AG20443 (cell line): Measurements from ENCODE around the gene PAX6.

Source experiments
- DNase-seq: peaks from one replicate; pipeline ENCODE4 v3.0.0; 2012; ENCODE audit warnings: low spot score, mixed read lengths

Gene PAX6

DNA sequence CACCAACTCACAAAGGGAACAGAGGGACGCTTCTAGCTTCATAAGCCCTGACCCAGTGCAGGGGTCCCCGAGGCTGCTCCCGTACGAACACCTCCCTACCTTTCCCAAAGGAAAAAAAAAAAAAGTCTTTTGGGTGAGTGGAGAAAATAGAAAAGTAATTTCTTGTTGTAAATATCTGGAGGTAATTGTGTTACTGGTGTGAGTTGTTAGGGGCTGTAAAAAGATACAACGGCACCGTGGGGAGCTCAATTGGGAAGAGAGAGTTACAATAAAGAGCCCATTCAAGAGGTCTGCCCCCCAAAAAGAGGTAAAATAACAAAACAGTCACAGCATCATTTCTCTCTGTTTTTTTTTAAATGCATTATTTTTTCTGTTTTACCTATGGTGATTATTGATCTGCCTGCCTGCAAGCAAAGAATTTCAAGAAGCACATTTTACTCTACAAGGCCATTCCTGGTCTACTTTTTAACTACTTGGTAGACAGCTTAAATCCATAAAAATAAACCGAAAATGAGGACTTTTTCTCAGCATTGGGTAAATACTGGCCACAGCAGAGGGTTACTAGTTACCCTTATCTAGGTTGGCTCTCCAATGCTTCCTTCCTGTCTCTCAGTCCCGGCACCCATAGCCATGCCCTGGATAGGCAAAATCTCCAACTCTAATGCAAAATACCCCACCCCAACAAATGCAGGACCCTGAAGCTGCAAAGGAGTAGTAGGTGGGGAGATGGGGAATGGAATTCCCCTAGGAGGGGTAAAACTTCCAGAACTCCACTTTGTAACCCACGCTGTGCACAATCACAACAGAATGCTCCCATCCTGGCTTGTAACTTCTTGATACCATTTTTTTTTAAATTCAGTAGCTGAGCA is 3.1 kb downstream of the PAX6 start:
- DNase-seq: no peak

DNA sequence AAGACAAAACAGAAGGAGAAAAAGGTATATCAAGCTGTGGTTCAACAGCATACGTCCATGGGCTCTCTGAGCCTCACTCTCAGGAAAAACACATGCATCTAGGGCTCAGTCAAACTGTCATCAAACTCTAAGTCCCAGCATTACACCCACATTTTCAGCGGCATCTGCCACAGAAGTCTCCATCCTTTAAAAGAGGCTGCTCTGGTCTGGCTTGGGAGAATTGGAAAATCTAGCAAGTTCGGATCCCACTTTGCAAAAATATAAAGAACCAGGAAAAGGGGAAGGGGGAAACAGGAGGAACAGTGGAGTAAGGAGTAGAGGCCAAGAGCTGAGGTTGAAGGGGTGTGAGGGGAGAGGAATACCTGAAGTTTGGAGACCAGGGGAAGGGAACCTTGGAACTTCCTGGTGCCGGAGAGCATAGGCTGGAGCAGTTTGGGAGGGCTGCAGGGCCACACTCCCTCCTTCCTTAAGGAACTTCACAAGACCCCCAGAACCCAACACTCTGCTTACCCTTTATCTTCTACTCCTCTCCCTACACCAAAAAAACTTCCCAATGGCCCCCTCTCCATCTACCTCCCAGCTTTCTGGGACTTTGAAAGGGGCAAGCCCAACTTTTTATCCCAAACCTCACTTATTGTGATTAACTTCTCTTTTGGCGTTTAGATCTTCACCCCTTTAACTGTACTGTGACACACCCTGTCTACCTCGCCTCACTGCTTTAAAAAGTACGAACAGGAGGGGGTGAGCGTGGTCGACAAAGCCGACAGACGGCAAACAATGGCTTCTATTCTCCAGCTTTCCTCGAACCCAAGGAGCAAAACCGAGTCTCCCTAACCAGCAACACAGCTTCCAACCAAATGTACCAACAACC is 4.0 kb downstream of the PAX6 start:
- DNase-seq: no peak

DNA sequence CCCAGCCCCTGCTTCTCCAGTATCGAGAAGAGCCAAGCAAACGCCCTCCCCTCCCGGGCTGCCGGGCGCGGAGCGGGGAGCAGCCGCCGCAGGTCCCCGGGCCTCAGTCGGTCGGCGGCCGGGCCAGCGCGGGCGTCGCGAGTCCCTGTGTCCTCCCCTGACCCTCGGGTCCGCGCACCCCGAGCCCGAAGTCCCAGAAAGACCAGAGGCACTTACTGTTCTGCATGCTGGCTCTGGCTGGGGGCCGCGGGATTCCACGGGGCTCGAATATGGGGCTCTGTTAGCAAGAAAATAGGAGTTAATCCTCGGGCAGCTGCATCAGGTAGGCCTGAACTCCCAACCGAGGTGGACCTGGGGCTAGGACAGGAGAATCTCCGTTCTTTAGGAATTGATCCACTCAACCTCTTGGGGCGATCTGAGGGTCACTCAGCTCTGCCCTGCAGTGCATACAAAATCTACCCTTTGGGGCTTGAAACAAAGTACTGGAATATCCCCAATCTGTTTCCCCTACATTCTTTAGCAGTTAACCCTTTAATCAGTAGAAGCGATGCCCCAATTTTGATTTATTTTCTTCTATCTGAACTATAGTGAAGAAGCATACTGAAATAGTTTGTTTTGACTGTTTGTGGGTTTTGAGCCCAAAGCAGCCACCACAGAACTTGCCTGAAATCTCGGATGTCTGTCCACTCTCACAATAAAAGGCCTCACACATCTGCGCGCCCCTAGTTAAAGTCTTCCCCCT is 4.8 kb downstream of the PAX6 start:
- DNase-seq: no peak

DNA sequence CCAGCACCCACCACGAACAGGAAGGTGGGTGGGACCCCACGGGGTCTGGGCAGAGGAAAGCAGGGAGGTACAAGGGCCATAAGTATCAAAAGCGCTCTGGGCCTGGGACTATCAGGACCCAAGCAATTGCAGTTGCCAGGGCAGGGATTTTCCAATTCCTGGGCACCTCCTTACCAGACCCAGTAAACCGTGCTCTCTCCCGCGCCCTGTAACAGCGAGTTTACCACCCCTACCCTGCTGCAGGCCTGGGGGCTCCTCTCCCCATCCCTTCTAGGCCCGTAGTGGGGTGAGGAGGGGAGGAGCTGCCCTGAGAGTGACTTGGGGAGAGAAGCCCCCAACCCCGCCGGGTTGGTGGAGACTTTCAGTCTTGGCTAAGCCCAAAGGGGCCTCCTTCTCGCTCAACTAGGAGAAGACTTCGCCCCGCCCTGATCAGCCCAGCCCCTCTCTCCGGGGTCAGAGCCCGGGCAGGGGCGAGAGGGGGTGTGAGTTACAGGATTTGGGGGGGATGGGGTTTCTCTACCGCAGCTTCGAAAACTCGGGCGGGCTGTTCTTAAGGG is 5.4 kb downstream of the PAX6 start:
- no peak for DNase-seq

DNA sequence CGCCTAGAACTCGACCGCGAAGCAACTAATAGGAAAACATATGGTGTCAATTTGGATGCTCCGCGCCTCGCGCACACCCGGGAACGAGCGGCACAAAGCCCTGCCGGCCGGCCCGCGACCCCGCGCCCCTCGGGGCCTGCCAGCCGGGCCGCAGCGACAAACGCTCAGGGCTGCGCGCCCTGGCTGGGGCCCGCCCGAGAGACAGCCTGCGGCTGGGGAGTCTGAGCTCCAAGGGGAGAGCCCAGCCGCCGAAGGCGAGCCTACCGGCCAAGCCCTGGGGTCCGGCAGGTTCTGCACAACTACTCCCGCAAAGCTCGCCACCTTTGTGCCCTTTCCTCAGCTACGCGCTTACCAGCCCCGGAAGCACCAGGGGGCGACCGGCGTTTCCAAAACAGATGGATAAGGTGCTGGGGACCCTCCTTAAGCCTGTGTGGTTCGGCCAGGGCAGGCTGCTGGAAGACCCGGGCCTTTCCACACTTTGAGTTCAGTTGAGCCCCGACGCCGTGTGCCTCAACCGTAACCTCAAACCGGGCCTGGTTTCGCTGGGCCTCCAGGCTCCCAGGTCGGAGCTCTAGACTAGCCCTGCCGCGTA is 6.0 kb downstream of the PAX6 start:
- peak; percentile 37 for DNase-seq

DNA sequence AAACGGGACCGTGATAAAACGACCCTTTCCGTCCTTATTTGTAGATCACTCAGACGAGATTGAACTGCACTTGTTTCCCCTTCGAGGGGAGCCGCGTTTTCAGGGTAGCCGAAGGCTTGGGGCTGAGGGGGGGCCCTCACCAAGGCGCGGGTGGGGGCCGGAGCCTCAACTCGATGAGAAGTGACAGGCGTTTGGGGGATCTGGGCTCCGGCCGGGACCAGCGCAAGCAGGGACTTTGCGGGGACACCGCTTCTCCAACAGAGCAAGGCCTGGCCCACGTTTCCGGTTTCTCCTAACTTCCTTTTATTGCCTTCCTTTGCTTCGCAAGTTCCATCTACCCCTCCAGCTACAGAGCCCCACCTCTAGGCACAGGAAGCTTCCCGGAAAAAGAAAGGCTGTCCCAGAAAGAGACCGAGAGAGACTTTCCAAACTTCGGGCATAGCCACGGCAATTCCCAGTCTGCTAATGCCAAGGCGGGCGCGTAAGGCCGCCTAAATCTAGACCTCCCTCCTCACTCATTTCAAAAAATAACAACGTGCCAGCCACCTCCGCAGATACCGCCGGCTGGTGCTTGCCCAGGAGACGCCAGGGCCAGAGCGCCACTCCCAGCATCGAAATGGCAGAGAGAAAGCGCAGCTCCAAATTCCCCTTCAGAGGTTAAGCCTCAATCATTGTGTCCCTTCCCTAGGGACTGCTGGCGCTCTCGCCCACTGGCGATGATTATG is 6.6 kb downstream of the PAX6 start:
- no peak for DNase-seq

DNA sequence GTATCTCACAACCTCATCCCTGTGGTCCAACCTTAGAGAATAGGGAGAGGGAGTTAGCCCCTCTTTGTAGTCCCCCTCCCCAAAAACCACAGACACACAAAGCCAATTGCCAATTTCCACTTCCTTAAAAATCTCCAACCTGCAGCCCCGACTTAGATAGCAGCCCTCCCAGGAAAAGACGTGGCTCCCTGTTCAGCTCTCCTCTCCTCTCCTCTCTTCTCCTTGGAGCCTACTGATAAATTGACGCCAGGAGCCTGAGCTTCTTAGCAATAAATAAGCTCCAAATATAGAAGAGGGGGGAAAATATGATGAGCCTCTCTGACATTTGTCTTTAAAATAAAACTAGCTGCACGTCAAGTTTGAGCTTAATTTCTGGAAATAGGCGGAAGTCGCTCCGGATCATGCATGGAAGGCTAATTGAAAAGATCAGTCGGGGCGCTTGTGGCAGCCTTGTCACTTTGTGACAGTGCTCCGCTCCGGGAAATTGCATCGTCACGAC is 7.3 kb downstream of the PAX6 start:
- no peak for DNase-seq

DNA sequence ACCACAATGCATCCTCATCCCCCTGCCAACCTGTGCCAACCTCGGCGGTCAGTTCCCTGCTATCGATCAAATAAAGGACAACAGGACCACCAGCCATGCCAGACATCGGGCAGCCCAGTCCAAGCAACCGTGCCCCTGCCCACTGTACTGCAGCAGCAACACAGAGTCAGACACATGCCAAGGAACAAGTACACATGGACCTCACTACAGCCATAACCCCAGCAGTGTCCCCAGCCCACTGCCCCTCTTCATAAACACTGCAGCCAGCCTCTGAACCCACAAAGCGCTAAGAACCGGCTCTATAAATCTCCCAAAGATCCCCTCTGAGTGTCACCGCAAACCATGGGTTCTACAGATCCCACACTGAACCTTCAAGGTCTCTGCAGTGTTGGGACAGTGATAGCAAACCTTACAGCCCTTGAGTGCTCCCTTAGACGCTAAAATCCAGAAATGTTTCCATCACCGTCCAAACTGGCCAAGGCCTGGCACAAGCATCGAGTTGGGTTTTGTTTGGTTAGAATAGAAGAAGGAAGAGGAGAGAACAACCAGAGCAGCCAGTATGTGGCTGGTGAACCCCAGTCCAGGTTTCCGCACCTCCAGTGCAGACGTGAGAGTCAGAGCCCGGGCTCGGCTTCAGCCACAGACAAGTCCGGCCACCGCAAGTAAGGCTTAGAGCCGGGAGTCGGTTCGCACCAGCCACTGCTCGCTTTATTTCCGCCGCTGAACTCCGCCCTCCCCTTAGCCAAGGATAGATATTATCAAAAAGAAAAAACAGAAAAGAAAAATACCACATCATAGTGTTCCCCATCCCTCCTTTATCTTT is 7.9 kb downstream of the PAX6 start:
- no peak for DNase-seq

DNA sequence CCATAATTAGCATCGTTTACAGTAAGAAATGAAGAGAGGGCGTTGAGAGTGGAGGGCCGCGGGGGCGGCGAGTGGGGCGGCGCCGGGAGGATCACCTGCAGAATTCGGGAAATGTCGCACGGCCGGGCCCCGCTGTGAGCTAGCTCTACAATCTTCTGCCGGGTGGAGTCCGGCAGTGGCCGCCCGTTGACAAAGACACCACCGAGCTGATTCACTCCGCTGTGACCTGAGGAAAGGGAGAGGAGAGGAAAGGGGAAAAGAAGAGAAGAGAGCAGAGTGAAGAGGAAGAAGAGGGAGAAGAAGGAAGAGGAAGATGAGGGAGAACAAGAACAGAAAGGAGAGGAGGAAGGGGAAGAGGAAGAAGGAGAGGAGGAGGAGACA is 8.5 kb downstream of the PAX6 start:
- no peak for DNase-seq

DNA sequence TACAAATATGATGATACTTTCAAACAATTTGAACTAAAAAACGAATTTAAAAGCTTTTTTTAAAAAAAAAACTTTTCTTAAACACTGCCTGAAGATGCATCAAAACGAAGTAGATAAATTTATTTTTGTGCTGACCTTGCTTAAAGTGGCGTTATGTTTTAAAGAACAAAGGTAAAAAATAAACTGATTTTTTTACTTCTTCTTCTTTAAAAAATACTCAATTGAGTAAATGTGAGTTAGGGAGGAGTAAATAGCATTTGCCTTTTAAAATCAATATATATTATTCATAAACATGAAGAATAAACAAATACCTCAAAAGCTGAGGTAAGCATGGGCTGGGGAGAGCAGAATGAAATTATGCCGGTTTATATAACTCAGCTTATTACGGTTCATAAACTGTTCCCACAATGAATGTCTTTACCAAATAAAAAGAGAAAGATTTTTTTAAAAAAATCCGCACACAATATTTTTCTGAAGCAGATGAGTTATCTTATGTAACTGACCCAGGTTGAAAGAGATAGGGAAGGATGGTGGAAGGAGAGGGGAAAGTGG is 9.0 kb downstream of the PAX6 start:
- no peak for DNase-seq

DNA sequence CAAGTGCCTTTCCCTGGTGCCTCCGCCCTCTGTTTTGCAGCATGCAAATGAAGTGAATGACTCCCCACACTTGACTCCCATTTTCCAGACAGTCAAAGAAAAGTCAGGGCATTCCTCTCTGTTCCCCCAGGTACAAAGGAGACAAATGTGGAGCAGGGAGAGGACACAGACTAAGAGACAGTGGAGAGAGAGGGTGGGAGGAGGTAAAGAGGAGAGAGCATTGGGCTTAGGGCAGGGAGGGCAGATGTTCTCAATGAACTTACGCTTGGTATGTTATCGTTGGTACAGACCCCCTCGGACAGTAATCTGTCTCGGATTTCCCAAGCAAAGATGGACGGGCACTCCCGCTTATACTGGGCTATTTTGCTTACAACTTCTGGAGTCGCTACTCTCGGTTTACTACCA is 9.8 kb downstream of the PAX6 start:
- DNase-seq: no peak

DNA sequence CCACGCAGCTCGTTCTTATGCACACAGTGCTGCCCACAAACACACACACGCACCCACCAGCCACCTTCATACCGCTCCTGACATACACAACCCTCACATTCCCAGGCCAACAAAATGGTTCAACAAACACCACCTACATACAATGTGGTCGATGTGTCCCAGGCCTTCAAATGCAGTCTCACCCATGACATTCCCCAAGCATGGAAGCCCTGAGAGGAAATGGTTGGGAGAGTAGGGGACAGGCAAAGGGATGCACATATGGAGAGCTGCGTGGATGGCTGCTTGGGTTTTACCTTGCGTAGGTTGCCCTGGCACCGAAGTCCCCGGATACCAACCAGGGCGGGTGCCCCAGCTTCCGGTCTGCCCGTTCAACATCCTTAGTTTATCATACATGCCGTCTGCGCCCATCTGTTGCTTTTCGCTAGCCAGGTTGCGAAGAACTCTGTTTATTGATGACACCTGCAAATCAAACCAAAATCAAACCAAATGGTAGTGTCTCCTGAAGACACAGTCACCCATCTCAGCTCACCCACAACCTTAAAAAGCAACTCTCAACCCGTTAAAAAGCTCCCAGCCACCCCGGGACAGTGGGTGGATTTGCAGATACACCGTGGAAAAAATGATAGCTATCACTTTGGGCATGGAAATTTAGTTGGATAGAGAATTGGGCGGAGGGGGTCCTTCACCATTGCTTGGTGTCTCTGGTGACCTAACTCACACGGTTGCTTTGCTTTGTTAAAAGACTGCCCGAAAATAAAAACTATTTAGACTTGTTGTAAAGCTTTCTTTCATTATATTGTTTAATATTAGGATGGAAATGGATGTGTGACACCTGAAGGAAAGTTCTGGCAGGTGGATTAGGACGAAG is 10.5 kb downstream of the PAX6 start:
- no peak for DNase-seq

DNA sequence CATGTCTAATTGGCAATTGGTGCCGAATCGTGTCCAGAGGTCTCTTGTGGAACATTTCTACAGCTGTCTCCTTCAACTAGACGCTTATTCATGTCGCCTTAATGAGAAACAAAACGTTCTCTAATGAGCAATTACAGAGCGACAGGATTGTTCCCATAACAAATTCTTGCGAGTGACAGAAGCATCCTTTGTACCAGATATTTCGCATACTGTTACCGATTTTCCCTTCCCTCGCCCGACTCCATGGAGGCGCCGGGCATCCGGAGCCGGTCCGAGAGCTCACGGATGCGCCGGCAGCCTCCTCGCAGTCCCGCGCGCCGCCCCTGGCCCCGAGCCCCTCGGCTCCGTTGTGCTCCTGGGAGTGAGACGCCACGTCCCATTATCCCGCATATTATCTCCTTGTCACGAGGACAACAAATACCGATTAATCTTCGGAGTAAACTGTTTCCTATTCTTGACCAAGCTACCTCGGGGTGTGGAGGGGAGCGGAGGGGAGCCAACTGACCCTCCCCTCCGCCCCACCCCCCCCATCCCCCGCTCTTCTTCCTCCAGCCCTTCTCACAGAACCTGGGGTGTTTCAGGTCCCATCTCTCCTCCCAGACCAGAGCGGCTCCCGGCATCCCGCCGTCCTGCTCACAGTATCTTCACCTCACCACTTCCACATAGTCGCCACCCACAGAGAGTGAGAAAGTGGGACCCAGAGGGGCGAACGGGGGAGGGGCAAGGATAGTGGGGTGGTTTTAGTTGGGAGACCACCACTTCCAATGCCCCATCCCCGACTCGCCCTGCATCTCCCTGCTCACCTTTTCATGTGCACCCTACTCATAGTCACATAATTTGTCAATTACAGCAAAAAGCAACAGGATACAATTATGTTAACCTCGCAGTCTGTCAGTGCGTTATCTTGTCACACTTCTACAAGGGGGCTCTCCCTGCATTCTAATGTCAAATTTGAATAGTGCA is 11.4 kb downstream of the PAX6 start:
- DNase-seq: no peak

DNA sequence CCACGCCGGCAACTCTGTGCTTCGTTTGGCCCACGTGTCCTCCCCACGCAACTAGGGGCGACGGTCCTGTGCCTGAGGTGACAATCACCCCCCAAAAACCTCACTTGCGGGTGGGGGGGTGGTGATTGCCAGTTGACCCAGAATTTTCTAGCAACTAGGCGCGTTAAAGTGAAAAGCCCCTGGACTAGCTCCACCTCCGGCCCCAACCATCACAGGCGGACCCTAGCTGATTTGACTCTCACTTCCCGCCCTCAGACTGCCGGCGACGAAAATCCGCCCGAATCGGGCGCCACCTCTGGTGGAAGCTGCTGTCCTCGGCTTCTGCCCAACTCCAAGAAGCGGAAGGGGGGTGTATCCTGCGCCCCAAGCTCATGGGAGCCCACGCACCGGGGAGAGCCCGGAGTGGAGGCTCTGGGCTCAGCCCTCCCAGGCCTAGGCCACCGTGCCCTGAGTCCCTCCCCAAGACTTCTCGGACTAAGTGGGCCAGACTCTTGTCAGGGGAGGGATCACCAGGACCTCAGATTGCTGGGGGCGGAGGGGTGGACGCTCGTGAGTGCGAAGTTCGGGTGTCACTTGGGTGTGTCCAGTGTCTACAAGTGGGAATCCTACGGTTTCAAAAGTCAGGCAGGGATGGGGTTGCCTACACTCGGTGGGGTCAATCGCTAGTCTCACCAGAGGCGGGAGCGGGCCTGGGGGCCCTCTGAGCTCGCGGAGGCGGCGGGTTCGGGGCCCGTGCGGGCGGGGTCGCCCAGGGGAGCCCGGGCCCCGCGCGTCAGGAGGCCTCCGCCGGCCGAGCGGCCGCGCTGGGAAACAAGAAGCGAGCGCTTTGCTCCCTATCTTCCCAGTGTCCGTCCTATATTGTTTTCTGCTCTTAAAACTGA is 12.3 kb downstream of the PAX6 start:
- no peak for DNase-seq

DNA sequence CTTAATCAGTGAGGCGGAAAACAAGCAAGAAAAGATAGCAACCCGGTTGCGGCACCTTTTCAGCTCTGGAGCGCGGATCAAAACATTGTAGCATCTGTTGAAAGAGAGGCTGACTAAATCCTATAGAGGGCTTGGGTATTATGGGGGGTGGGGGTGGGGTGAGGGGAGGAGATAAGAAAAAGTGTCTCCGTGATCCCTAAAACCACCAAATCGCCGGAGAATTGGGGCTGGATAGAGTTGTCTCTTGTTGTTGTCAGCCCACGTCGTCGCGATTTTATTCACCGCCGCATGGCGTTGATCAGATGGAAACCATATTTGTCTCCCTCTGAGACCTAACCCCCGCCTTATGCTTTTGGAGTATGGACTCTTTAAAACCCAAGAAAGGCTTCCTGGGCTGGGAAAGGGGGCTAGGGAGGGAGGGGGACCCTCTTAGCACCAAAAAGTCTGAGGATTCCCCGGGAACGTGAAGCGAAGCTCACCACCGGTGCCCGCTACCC is 13.0 kb downstream of the PAX6 start:
- no peak for DNase-seq
